ENCODE measurements around the gene TMPRSS4.

The TMPRSS4 gene

GRCh38 chr11:118076754-118077281 is at the start of gene TMPRSS4:
TSS of gene TMPRSS4 (plus strand) at chr11:118077078. CDS start at chr11:118077303, 225 bp downstream.
- DNase-seq, result no peak

- no peak for DNase-seq
These were observed 49.2 kb upstream of the TMPRSS4 start for GRCh38 chr11:118027694-118028093.

GRCh38 chr11:118028626-118029025 is 48.3 kb upstream of the TMPRSS4 start:
- DNase-seq, result no peak

GRCh38 chr11:118033443-118033842 is 43.4 kb upstream of the TMPRSS4 start:
- no peak for DNase-seq

- DNase-seq, result no peak
These were observed 34.7 kb upstream of the TMPRSS4 start for GRCh38 chr11:118042141-118042540.

GRCh38 chr11:118042796-118043195 is 34.1 kb upstream of the TMPRSS4 start:
- no peak for DNase-seq

GRCh38 chr11:118045191-118045590 is 31.7 kb upstream of the TMPRSS4 start:
- DNase-seq, result no peak

GRCh38 chr11:118046051-118046963 is 30.6 kb upstream of the TMPRSS4 start:
- peak; percentile 41 for DNase-seq

- no peak for DNase-seq
These were observed 29.7 kb upstream of the TMPRSS4 start for GRCh38 chr11:118046964-118047700.

- no peak for DNase-seq
These were observed 29.1 kb upstream of the TMPRSS4 start for GRCh38 chr11:118047749-118048148.

- no peak for DNase-seq
These were observed 28.2 kb upstream of the TMPRSS4 start for GRCh38 chr11:118048472-118049370.

GRCh38 chr11:118049771-118050170 is 27.1 kb upstream of the TMPRSS4 start:
- DNase-seq, result no peak

- DNase-seq, result no peak
These were observed 26.5 kb upstream of the TMPRSS4 start for GRCh38 chr11:118050208-118050891.

- DNase-seq, result no peak
These were observed 25.7 kb upstream of the TMPRSS4 start for GRCh38 chr11:118051136-118051610.

GRCh38 chr11:118051611-118052461 is 25.0 kb upstream of the TMPRSS4 start:
- DNase-seq, result peak; percentile 79

- DNase-seq, result no peak
These were observed 24.2 kb upstream of the TMPRSS4 start for GRCh38 chr11:118052581-118053206.

GRCh38 chr11:118054712-118055640 is 21.9 kb upstream of the TMPRSS4 start:
- DNase-seq, result no peak

GRCh38 chr11:118055966-118056365 is 20.9 kb upstream of the TMPRSS4 start:
- no peak for DNase-seq

GRCh38 chr11:118056806-118057205 is 20.1 kb upstream of the TMPRSS4 start:
- DNase-seq, result no peak
